Glutamatergic neuron (in vitro differentiated cells): ENCODE data around the gene SPOP. TPM values are rescaled to one million over a fixed set of nuclear protein-coding genes. Genes with fewer than 3 reads are reported as not detected.
A peak's percentile ranks its signal among the peaks of the same experiment; 100 is the strongest.

Experiments
- DNase-seq: peaks from one replicate; pipeline ENCODE4 v3.0.0; 2022
- H3K27ac Mint-ChIP-seq: one replicate; pipeline ENCODE4 v1.8.0; 2020; ENCODE audit warnings: mild to moderate bottlenecking, mixed read lengths, inconsistent platforms; ENCODE audit not compliant: unreplicated experiment
- H3K27me3 Mint-ChIP-seq: one replicate; pipeline ENCODE4 v1.8.0; 2020; ENCODE audit warnings: mild to moderate bottlenecking, moderate library complexity, mixed read lengths, inconsistent platforms; ENCODE audit not compliant: unreplicated experiment
- H3K36me3 Mint-ChIP-seq: one replicate; pipeline ENCODE4 v1.8.0; 2020; ENCODE audit warnings: mild to moderate bottlenecking, mixed read lengths, inconsistent platforms; ENCODE audit not compliant: unreplicated experiment
- H3K4me1 Mint-ChIP-seq: one replicate; pipeline ENCODE4 v1.8.0; 2020; ENCODE audit warnings: mild to moderate bottlenecking, low read depth, mixed read lengths, inconsistent platforms; ENCODE audit not compliant: unreplicated experiment
- H3K4me3 Mint-ChIP-seq: one replicate; pipeline ENCODE4 v1.8.0; 2020; ENCODE audit warnings: mild to moderate bottlenecking, mixed read lengths, inconsistent platforms; ENCODE audit not compliant: unreplicated experiment
- H3K9me3 Mint-ChIP-seq: one replicate; pipeline ENCODE4 v1.8.0; 2020; ENCODE audit warnings: mild to moderate bottlenecking, moderate library complexity, mixed read lengths, inconsistent platforms; ENCODE audit not compliant: unreplicated experiment
- total RNA-seq: library from RNA; stranded (reverse); fragmentation: NEBNext Ultra II Directional; extraction: Animal tissue kit (Norgen Biotek cat#: 25700); gene quantifications from one replicate; pipeline ENCODE4 v1.2.1, GENCODE V29; 2021; ENCODE audit not compliant: unreplicated experiment
- TF ChIP-seq, protein P1 (sequence below): fragments of 200-600 bp; sonication (generic); IDR thresholded peaks from one replicate; pipeline ENCODE4 v1.5.0; 2021; ENCODE audit not compliant: partially characterized antibody, unreplicated experiment

SPOP gene
- total RNA-seq, 1 donor from 2014 or later = 49.5 TPM

DNA sequence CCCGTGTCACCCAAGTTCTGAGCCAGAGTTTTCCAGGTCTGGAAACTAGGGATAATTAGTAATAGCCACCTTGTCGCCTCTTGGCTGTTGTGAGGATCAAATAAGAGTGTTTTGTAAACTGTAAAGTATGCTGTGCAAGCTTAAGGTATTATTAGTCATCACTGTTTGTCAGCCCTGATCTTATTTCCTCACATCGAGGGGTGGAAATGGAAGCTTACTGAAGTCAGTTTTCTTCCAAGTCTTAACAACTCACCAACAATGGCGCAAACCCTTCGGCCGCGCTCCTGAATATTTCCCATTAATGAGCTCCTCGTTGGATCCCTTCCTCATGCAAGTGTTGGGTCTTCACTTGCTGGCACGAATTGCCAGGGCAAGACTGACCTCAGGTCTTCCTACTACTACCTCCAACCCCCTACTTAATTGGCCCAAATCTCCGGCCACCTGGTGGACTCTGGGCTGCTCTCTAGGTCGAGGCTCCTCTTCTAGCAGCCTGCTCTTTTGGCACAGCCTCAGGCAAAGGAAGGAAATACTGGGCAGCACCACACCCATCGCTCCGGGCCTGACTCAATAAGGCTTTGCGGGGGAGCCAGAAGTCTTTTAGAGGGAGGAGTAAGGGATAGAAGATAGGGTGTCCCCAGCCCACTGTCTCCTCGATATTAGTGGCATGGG lies 30.8 kb upstream of the SPOP start:
- TF ChIP-seq, protein P1, sequence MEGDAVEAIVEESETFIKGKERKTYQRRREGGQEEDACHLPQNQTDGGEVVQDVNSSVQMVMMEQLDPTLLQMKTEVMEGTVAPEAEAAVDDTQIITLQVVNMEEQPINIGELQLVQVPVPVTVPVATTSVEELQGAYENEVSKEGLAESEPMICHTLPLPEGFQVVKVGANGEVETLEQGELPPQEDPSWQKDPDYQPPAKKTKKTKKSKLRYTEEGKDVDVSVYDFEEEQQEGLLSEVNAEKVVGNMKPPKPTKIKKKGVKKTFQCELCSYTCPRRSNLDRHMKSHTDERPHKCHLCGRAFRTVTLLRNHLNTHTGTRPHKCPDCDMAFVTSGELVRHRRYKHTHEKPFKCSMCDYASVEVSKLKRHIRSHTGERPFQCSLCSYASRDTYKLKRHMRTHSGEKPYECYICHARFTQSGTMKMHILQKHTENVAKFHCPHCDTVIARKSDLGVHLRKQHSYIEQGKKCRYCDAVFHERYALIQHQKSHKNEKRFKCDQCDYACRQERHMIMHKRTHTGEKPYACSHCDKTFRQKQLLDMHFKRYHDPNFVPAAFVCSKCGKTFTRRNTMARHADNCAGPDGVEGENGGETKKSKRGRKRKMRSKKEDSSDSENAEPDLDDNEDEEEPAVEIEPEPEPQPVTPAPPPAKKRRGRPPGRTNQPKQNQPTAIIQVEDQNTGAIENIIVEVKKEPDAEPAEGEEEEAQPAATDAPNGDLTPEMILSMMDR = no peak
- H3K36me3 Mint-ChIP-seq = peaks cover 5% of the 10 kb centered on the region

DNA sequence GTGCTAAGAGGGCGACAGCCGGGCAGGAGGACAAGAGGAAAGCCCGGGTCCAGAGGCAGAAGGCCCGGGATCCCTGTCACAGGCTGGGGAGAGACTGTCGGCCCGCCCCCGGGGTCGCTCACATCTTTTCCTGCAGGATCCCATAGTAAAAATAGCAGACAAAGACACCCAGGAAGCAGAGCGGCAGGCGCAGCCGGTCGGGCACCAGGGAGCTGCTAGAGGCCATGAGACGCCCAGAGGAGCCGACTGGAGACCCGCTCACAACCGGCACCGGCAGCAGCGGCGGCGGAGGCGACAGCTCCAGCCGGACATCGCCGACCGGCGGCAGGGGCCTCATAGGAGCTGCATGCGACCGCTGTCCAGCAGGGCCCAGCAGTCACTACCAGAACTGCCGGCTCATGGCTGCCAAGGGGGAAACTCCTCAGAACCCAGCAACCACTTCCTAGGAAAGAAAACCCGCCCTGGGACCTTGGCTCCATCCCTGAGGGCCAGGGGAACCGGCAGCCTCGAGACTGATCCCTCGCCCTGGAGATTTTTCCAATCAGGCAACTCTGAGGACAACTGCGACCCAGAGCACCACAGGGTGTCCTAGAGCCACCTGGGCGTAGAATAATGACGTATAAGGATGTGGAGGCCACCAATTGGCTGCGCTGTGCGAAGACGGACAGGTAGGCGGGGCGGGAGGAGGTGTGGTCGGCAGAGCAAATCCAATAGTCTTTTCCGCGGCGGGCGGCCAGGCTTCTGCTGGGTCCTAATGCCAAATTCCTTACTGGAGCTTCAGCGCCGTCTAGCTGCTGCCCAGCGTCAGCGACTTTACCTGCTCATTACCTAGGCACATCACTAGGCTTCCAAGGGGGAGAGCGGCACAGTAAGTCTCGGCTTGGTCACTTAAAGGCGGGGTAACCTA lies 30.0 kb upstream of the SPOP start, which contains the start of gene SLC35B1:
Gene SLC35B1, minus strand, starts transcription at position 357 of the 907 bp plus-strand sequence. Its CDS starts 131 bp downstream, at position 226.
- peak within 1 kb of the TSS; percentile 89 for H3K4me3 Mint-ChIP-seq
- no peaks in the 10 kb centered on the region for H3K27me3 Mint-ChIP-seq
- H3K9me3 Mint-ChIP-seq = peaks cover 5% of the 10 kb centered on the region
- H3K4me1 Mint-ChIP-seq = peaks cover 28% of the 10 kb centered on the region
- peak; percentile 98 for DNase-seq
- TF ChIP-seq, protein P1 = no peak
- H3K36me3 Mint-ChIP-seq = peaks cover 5% of the 10 kb centered on the region
- peak within 1 kb of the TSS; percentile 98 for H3K27ac Mint-ChIP-seq

More for the DNA sequence above, 30.8 kb upstream of the SPOP start:
- no peak for DNase-seq
- Mint-ChIP-seq H3K4me3 (peak overlapping the region; percentile 89), H3K4me1 (peaks cover 23% of the 10 kb centered on the region), H3K9me3 (peaks cover 5% of the 10 kb centered on the region), H3K27ac (peak overlapping the region; percentile 98), H3K27me3 (no peaks in the 10 kb centered on the region)

DNA sequence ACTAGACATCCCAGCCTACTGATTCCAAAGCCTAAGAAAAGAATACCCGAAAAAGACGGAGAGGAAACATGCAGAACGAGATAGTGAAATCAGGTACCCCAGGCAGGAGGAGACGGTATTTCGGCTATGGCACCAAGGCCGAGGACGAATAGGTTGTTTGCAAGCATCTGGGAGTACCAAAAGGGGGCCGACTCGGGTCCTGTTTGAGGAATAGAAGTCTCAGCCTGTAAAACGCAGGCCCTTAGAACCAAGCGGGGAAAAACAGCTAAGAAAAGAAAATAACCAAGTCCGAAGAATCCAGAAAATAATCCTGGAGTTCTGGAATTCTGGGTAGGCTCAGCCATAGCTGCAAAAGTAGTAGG lies 29.3 kb upstream of the SPOP start:
- no peak for DNase-seq
- H3K4me1 Mint-ChIP-seq = peaks cover 28% of the 10 kb centered on the region
- peaks cover 5% of the 10 kb centered on the region for H3K9me3 Mint-ChIP-seq
- H3K4me3 Mint-ChIP-seq = peak overlapping the region; percentile 89
- no peaks in the 10 kb centered on the region for H3K27me3 Mint-ChIP-seq
- TF ChIP-seq, protein P1 = no peak
- H3K36me3 Mint-ChIP-seq = peaks cover 5% of the 10 kb centered on the region
- H3K27ac Mint-ChIP-seq = peak overlapping the region; percentile 98

DNA sequence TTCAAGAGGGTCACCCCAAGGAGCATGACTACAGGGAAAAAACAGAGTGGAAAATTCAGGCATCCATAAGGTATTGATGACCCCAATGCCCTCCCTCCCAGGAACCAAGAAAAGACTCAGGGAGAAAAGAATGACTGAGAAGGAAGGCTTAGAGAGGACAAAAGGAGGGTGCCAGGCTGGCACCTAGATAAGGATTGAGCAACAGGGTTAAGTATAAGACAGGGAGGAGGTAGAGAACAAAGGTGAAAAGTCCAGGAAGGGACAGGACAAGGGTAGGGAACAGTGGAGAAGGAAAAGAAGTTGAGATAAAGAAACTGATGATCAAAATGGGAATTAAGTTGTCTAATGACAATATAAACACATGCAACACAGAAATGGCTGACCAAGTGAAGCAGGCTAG lies 27.4 kb upstream of the SPOP start:
- no peak for DNase-seq
- Mint-ChIP-seq H3K36me3 (peaks cover 5% of the 10 kb centered on the region), H3K9me3 (peaks cover 5% of the 10 kb centered on the region), H3K27me3 (peaks cover 2% of the 10 kb centered on the region), H3K4me3 (peak overlapping the region; percentile 89), H3K4me1 (peaks cover 40% of the 10 kb centered on the region), H3K27ac (peak overlapping the region; percentile 72)
- TF ChIP-seq, protein P1 = no peak
